Measurements from ENCODE around the gene ADGRG6.

Gene ADGRG6

DNA sequence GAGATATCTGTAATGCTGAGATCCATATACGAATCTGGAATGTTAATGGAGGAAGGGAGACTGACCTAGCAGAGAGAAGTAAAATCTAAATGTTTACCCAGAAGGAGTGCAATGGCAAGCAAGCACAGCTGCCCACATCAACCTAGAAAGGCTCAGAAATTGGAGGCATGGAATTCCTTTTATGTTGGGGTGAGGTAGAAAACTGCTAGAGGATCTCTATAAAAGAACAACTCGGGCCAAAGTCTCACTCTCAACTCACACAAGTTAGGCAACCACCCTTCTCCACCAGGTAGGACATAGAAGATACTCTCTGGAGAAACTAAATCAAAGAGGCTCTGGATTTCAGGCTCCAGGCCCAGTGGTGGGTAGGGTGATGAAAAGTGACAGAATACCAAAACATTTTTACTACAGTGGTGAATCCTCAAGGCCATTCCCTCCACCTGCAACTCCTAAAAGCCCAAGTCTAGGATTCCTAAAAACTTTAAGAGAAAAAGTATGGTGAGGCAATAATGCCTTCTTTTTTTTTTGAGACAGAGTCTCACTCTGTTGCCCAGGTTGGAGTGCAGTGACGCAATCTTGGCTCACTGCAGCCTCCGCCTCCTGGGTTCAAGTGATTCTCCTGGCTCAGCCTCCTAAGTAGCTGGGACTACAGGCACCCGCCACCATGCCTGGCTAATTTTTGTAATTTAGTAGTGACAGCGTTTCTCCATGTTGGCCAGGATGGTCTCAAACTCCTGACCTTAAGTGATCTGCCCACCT is 9.5 kb upstream of the ADGRG6 start:
- DNase-seq: no peak

DNA sequence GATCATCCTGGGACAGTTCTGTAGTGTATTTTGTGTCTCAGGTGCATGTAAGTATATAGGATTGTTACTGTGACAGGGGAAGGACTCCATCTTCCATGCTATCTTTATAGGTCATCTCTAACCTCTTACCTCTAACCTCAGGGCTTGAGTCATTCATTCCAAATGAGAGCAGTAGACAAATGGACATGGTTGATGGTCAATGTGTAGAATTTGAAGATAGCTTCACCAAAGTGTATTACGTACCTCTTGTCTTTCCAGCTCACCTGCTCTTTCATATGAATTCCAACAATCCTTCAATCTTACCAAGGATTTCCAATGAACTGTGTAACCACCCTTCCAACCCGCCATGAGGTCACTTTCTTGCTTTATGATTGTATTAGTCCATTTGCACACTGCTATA is 8.7 kb upstream of the ADGRG6 start:
- no peak for DNase-seq

DNA sequence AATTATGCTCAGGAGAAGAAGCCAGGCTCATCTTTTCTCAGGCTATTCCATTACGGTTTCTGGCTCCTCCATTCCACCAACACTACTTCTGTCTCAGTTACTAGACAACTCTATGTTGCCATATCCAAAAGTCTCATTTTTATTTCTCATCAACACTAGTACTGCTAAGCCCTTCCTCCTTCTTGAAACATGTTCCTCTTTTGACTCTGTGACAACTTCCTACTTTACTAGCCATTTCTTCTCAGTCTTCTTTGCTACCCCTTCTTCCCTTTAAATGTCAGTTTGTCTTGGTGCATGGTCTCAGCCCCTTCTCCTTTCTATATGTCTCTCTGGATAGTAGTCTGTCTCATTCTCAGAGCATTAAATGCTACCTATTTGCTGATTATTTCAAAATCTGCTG is 7.1 kb upstream of the ADGRG6 start:
- DNase-seq: no peak

DNA sequence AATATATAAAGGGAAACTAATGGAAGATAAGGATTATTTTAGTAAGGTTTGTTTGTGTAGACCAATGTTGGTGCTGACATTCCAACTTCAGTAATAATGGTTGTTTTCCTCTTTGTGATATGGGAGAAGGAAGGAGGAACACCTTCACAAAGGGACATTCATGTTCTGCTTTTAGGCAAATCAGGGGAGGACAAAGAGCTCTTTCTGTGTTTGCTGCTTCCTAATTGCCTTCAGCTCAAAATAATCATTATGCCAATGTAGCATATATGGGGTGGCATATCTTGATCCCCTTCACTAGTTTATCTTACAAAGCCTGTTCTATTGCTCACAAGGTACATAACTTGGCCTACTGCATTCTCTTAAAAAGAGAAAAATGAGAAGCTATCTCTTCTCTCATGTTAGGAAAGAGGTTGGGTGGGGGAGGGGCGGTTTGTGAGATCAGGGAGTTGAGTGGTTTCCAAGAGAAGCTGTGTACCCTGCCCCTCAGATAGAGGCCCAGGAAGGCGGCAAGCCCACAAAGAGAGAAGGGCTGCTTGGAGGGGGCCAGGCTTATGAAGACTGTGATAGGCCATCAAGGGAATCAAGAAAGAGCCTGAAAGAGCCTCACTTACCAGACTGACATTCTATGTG is 4.7 kb upstream of the ADGRG6 start:
- DNase-seq: no peak

DNA sequence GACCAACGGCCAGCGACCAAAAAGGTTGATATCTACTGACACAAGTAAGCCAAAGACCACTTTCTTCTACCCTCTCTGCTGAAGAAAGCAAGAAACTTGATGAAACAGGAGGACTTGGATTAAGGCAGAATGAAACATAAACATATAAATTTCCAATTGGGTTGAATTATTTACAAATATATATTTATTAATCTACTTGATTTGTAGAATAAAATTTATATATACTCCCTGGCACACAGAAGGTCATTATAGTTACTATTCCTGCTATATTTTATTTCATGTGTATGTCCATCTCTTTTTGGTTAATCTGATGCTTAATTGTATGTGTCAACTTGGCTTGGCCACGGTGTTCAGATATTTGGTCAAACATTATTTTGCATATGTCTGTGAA is 4.2 kb upstream of the ADGRG6 start:
- no peak for DNase-seq

DNA sequence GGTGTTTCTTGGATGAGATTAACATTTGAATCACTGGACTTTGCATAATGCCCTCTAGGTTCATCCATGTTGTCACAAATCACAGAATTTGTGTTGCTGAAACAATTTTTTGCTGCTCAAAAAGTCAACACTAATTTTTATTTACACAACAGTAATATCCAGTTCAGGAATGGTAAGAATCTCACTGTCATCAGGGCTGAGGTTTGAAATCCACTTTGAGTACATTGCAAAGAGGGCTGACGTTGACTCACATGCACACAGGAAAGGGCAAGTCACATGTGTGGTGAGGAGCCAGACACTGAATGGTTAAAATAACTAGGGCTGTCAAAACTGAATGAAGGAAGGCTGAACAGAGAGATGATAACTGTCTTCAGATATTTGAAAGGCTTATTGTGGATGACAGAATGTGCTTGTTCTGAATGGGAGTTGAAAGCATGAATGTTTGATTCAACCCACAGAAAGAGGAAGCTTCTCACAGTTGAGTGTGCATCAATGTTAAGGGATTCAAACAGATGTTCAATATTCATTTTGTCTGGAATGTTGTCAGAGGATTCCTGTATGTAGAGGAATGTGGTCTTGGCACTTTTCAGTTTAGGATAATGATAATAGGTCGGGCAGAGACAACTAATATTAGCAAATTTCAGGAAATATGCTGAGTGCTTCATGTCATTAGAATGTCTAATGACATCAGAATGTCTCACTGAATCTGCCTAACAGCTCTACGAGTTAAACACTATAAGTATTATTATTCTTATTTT is 3.6 kb upstream of the ADGRG6 start:
- peak; percentile 92 for DNase-seq

DNA sequence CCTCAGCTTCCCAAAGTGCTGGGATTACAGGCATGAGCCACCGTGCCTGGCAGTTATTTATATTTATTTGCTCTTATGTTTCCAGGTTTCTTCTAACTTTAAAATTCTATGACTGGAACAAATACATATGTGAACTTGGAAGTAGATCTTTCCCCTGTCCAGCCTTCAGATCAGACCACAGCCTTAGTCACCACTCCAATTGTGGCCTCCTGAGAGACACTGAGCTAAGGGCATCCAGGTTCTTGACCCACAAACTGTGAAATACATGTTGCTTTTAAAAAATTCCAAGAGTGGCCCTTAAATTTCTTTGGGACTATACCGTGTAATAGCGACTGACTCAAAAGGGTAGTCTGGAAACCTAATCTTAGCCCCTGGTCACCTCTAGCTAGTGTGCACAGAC is 1.5 kb upstream of the ADGRG6 start:
- peak; percentile 13 for DNase-seq

DNA sequence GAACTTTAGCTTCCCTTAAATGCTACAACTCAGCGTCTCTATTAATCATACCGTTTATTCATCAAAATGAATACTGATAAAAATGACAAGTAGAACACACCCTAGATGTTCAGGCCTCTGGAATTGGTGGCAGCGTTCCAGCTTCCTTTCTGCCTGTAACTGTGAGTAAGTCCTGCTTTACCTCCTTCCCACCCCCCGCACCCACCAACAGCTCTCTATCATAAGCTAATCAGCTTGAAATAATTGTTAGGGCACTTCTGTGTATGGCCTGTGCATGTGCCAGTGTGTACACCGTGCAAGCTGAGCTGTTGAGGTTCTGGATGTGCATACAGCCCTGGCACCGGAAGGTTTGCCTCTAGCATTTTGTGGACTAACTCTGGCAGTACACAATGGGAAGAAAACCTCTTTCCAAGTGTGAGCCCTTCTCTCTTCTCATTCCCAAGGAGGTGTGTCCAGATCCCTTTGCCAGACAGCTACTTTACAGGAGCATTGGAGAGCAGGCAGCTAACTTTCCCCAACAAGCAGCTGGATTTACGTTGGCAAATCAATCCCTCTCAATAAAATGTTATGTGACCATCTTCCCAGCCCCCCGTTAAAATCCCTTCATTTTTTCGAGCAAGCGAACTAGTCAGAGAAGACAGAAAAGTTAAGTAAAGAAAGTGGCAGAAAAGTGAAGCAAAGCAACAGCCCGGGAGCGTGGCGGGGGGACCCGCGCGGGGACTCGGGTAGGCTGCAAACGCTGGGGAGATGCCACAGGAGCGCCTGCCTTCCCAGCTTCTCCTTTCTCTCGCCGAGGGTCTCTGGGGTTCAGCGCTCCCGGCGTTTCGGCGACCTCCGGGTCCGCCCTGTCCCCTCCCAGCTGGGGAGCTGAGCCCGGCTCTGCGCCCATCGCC is 803 bp upstream of the ADGRG6 start:
- peak; percentile 76 for DNase-seq

DNA sequence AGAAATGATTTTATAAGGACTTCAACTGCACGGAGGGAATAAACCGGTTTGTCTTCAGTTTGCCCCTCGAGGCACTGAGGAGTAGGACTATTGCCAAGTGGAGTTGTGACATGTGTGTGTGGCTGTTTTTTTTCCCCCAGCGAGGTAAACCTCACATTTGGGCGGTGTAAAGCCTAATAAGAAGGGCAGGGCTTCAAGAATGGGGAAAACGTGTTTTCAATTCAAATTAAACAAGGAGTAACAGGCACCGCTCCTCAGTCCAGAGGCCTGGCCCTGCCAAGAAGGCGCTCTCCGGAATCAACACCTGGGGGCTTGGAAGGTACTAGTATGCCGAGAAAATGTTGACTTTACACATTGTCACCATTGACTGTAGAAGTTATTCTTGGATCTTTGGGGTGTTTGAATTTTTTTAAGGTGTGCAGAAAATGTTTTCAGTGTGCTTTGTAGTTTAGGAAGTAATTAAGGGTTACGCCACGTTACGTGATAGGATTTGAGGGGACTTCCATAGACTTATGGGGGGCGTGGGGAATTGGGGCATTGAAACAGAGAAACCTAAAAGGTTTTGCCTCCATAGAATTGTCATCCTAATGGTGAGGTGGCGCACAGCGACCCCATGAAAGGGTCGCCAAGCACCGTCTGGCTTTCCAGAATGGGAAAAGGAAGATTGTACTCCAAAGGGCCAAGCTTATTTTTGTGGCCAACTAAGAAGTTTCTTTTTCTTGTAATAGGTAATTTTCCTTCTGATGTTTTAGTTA is 791 bp downstream of the ADGRG6 start:
- peak; percentile 41 for DNase-seq

DNA sequence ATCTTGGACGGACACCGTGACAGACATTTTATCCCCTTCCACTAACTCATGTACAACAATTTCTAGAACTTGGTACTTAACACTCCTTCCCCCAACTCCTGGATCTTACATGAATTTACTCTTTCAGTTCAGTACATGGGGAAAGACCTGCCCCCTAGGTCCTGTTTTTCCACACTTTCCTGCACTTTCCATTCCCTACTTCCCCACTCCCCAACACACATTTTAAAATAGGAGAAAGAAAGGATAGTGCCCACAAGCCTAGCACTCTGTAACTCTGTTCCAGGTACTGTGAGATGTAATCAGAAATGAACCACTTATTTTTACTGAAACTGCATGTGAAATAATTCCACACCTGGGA is 1.3 kb downstream of the ADGRG6 start:
- DNase-seq: peak; percentile 21

DNA sequence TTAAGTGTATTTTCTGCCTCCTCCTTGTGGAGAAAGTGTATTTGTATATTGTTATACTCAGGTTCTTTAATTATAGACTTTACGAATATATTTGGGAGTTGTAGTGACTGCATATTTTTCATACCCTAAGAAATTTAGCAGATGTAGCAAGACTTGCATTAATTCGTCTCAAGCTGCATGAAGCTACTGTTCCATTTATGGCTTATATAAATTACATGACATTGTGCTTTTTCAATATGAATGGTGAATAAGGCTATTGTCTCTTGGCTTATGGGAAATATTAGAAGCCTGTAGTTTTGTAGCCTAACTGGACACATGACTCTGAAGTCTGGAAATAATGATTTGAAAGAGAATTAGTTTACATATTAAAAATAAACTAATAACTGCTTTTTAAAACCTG is 2.4 kb downstream of the ADGRG6 start:
- DNase-seq: no peak

DNA sequence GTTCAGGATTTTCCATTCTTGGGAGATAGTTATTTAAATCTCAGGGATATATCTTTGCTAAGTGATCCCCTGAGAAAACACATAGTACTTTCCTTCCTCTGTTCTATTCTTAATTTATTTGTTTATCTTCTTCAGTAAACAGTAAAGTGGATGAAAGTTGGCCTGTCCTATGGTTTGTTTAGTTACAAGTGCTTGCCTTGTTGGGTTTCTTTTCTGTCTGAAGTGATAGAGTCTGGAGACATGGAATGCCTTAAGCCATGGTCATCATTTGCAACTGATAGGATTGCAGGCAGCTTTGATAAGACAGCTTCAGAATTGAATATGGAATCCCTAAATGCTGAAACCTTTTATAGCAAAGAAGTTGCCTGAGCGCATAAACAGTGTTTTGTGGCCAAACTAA is 4.9 kb downstream of the ADGRG6 start:
- DNase-seq: no peak

DNA sequence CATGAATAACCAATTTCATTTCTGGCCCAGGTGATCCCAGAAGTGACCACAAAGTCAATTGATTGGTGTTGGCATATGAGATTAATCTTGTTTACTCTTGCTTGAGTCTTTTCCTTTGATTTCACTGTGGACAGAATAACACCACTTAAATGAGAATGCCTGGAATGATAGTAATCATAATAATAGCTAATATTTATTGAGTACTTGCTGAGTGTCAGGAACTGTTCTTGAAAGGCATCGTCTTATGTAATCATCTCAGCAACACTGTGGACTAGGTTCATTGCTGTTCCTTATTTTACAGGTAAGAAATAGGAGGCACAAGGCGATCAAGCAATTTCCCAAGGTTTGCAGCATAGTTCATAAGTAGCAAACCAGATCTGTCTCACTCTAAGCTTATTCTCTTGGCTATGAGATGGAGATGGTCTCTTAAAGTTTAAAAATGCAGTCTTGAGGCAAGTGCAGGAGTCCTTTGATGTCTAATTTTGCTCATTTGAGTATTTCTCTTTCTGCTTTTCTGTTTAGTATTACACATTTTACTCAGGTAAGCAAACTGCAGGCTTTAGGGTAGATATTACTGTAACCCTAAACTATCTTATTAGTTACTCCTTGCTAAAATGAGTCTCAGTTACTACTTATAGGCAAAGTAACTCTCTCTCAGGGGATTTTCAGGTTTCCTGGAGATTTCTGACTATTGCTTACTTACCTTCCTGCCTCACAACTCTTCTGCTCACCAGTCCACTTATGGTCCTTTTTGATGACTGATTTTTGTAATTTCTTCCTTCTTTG is 6.3 kb downstream of the ADGRG6 start:
- DNase-seq: no peak

DNA sequence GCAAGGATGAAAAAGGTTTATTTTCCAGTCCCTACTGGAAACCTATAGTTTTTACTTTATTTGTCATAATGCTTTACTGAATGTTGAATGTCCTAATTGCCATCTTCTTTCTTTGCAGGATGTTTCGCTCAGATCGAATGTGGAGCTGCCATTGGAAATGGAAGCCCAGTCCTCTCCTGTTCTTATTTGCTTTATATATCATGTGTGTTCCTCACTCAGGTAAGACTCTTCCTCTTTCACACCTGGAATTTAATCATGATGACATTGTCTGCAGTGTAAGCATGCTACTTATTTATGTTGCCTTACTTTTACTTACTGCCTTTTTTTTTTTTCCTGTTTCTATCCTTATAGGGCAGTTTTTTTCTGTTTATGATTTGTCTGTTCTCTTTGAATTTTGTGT is 7.6 kb downstream of the ADGRG6 start:
- no peak for DNase-seq

DNA sequence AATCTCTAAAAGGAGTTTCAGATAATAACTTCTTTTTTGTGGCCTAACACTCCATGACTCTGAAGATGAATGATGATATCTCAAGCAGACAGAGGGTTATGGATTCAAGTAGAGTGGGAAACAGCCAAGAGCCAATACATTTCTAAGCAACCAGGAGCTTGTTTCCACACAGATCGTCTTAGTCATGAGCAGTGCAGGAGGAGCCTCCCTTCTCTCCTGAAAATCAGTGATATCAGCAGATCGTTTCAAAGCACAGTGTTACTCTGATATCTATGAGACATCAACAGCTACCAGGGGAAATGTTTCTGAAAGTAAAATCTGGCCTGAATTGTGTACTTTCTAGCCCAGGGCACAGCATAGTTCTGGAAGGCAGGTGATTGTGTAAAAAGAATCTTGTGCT is 11.5 kb downstream of the ADGRG6 start:
- peak; percentile 71 for DNase-seq

DNA sequence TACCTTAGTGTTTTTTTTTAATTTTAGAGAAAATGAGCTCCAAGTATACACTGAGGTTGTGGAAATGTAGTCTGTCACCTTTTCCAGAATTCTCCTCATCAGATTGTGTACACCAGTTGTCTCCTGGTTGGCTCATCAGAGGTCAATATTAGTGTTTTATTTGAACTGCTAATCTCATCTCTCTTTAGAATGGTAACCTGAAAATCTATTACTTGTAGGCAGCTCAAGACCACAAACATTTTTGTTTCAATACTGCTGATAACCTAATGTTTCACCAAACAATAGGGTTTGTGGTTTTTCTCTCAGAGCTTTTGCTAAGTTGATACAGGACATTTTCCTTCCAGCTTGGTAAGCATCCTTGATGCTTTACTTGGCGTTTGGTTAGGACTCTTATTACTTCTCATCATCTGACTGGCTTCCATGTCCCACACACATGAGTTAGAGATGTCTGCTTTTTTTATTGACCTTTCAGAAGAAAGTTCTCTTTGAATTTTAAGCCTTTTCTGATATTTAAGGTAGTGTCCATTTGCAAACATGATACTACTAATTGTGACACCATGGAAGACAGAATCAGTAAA is 15.1 kb downstream of the ADGRG6 start:
- DNase-seq: no peak

DNA sequence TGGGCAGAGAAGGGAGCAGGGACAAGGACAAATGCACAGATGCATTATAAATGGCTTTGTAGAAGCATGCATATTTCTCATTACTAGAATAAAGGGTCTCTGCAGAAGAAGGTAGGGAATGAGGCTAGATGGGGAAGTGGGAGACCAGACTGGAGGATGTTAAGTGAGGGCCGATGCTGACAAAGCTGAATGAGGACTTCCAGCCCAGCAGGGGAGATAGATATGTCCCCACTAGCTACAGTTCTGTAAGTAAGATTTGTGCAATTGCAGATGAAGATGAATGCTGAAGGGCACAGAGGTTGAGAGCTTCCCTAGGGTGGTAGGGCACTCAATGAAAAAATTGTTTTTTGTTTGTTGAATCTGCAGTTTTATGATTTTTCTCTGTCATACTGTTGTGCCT is 16.9 kb downstream of the ADGRG6 start:
- DNase-seq: no peak

DNA sequence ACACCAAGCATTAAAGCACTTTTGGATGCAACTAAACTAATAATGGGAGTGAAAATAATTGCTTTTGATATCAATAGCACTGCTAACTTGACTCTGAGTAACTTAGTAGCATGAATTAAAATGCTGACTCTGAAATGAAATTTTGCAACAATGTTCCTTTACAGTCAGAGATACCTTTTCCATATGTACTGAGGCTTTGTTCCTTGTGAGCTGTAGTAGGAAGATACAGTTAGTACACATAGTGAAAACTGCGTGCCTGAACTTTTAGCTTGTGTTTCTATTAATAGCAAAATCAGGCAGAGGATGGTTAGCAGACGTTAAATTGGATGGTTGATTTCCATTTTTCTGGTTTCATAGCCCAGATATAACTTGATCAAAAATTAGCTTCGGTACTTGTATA is 18.6 kb downstream of the ADGRG6 start:
- no peak for DNase-seq

DNA sequence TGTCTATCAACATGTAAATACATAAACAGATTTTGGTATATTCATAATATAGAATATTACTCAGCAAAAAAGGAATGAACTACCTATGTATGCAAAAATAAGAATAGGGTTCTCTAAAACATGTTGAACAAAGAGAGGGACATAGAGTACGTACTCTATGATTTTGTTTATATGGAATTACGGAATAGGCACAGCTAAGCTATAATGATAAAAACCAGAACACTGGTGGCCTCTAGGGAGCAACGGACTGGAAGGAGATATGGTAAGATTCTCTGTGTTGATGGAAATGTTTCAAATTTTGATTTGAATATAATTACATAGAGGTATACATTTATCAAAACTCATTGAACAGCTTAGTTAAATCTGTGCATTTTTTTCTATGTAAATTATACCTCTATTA is 19.6 kb downstream of the ADGRG6 start:
- no peak for DNase-seq

DNA sequence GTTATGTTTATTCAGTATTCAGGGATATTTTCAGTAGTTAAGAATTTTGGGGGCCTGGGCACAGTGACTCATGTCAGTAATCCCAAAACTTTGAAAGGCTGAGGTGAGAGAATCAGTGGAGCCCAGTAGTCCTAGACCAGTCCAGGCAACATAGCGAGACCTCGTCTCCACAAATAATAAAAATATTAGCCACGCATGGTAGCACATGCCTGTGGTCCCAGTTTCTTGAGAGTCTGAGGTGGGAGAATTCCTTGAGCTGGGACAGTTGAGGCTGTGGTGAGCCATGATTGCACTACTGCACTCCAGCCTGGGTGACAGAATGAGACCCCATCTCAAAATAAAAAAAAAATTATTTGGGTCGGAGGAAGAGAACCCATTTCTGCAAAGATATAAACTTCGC is 20.3 kb downstream of the ADGRG6 start:
- DNase-seq: no peak

DNA sequence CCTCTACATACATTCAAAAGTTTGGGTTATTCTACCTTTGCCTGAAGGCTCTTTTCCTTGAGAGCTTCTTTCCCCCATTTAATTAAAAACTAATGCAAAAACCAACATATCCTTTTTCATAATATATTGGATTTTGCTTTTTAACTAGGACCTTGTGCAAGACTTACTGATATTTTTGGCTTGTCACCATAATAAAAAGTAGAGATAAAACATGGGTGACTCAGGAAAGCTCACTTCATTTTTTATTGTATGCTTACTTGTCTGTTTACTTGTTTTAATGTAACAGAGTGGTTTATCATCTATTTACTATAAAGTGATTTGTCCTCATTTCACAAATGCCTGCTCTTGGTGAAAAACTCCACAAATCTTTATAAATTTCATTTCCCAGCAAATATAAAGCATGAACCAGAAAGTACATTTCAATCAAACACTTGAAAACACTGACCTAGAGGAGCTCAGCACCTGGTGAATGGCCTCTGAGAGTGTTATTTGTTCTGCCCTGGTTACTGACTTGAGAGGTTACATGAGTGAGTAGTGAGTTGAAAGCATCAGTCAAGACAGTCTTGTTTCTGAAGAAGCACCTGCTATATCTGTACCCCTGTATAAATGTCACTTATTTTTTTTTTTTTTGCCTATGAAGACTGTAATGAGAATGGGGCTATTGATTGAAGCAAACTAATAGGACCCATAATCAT is 20.8 kb downstream of the ADGRG6 start:
- no peak for DNase-seq
